Dendritic cell treated with granulocyte-macrophage colony-stimulating factor and Interleukin-4, amounts not matched to agents 40 ng/mL and 50 ng/mL, for 4 days (primary cell): ENCODE results near the gene GRAP.
"Not testable (repeated sequence)": the region's sequence is repeated elsewhere in the genome, so short reads cannot be mapped to it uniquely, and the experiment has no call there.

ENCODE experiments used
- H3K27ac Mint-ChIP-seq: one replicate; pipeline ENCODE4 v1.8.0; 2022; ENCODE audit warnings: mild to moderate bottlenecking, mixed read lengths
- H3K27me3 Mint-ChIP-seq: one replicate; pipeline ENCODE4 v1.8.0; 2022; ENCODE audit warnings: mild to moderate bottlenecking, mixed read lengths
- H3K36me3 Mint-ChIP-seq: one replicate; pipeline ENCODE4 v1.8.0; 2022; ENCODE audit warnings: low read depth, mixed read lengths
- H3K4me1 Mint-ChIP-seq: one replicate; pipeline ENCODE4 v1.8.0; 2022; ENCODE audit warnings: low read depth, mixed read lengths
- H3K4me3 Mint-ChIP-seq: one replicate; pipeline ENCODE4 v1.8.0; 2022; ENCODE audit warnings: mild to moderate bottlenecking, moderate library complexity, mixed read lengths
- H3K9me3 Mint-ChIP-seq: one replicate; pipeline ENCODE4 v1.8.0; 2022; ENCODE audit warnings: mixed read lengths
- intact Hi-C: fragments of 100-400 bp; cut with micrococcal nuclease; formaldehyde crosslinking; loops from one replicate; pipeline ENCODE4 v1.15.0; 2022

Gene GRAP

DNA sequence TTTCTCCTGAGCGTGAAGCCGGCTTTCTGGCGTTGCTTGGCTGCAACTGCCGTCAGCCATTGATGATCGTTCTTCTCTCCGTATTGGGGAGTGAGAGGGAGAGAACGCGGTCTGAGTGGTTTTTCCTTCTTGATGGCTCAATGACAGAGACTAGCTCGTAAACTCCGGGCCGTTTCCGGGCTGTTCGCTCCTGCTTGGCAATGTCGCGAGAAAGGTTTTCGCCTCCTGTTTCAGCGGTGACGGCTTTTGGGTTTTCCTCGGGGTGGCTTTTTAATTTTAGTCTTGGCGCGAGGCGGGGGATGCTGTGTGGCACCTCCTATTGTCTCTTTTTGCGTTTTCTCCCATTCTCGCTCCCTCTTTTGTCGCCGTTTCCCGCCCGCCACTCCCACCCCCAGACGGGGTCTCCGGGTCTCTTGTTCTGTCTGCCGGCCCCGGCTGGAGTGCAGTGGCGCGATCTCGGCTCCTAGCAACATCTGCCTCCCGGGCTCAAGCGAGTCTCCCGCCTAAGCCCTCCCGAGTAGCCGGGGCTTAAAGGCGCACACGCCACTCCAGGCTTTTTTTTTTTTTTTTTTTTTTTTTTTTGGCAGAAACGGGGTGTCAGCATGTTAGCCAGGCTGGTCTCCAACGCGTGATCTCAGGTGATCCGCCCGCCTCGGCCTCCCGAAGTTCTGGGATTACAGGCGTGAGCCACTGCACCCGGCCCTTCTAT, 15.4 kb upstream of the GRAP start:
- H3K27me3 Mint-ChIP-seq, intact Hi-C loops, H3K27ac Mint-ChIP-seq, H3K9me3 Mint-ChIP-seq, H3K4me1 Mint-ChIP-seq, H3K4me3 Mint-ChIP-seq, H3K36me3 Mint-ChIP-seq: not testable (repeated sequence)

DNA sequence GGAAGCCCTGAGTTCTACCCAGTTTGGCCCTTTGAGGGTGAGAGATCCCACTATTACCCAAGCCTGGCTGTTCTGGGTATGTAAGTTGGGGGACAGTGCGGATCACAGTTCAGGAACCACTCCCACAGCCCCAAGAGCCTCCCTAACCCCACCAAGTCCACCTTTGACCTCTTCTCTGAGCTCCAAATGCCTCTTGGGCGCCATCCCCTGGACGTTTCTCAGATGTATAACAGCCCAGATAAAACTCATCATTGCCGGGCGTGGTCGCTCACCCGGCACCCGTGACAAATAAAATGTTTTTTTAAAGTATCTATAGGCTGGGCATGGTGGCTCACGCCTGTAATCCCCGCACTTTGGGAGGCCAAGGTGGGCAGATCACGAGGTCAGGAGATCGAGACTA, 8.7 kb upstream of the GRAP start:
- H3K9me3 Mint-ChIP-seq, H3K27ac Mint-ChIP-seq, intact Hi-C loops, H3K4me3 Mint-ChIP-seq, H3K36me3 Mint-ChIP-seq, H3K27me3 Mint-ChIP-seq, H3K4me1 Mint-ChIP-seq: not testable (repeated sequence)

DNA sequence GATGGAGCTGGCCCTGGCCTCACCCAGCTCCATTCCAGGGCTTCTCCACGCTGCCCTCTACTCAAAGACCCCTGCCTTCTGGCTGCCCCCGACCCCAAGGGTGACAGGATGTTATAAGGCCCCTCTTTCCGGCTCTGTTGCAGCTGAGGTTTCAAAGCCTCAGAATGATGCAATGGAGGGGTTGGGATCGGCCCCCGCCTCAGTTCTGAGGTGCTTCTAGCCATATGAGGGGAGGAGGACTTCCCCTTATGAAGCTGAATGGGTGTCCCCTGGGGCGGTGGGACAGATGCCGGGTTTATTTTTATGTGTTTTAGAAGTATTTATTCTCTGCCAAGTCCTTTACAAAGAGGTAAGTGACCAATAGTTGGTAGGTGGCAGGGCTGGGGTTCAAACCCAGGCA, 2.1 kb upstream of the GRAP start:
- H3K9me3 Mint-ChIP-seq, H3K36me3 Mint-ChIP-seq, H3K4me1 Mint-ChIP-seq, H3K4me3 Mint-ChIP-seq, H3K27me3 Mint-ChIP-seq, H3K27ac Mint-ChIP-seq, intact Hi-C loops: not testable (repeated sequence)

DNA sequence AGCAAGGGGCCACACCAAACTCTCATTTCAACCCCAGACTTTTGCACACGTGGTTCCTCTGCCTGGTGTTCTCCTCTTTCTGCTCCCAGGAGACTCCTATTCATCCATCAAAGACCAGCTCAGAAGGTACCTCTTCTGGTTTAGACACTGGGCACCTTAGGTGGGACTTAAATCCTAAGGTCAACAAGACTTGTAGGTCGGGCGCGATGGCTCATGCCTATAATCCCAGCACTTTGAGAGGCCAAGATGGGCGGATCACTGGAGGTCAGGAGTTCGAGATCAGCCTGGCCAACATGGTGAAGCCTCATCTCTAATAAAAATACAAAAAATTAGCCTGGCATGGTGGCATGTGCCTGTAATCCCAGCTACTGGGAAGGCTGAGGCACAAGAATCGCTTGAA, 753 bp upstream of the GRAP start:
- H3K27me3 Mint-ChIP-seq, H3K27ac Mint-ChIP-seq, H3K4me3 Mint-ChIP-seq, H3K9me3 Mint-ChIP-seq, H3K4me1 Mint-ChIP-seq, intact Hi-C loops, H3K36me3 Mint-ChIP-seq: not testable (repeated sequence)

- intact Hi-C loops, H3K27me3 Mint-ChIP-seq, H3K4me3 Mint-ChIP-seq, H3K9me3 Mint-ChIP-seq, H3K36me3 Mint-ChIP-seq, H3K27ac Mint-ChIP-seq, H3K4me1 Mint-ChIP-seq: not testable (repeated sequence)
Observed at GRCh38 chr17:19044643-19045042, 2.1 kb downstream of the GRAP start.

GRCh38 chr17:19043032-19043431, 3.7 kb downstream of the GRAP start:
- H3K36me3 Mint-ChIP-seq, H3K27ac Mint-ChIP-seq, intact Hi-C loops, H3K4me3 Mint-ChIP-seq, H3K9me3 Mint-ChIP-seq, H3K27me3 Mint-ChIP-seq, H3K4me1 Mint-ChIP-seq: not testable (repeated sequence)

DNA sequence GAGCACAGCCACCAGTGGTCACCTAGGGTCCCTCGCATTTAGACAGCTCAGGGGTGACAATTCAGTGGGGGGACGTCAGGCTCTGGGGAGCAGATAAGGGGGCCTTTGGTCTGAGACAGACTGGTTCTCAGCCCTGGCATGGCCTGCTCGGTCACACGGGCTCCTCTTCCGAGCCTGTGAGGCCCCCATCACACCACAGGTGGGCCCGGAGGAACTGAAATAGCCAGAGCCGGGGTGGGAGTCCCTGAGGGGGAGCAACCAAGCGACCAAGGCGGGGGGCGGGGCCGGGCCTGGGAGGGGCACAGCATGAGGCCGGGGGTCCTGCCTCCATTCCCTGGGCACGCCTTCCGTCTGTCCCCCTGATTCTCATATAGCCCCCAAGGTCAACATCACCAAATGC, 4.4 kb downstream of the GRAP start:
- H3K27ac Mint-ChIP-seq, H3K4me1 Mint-ChIP-seq, H3K4me3 Mint-ChIP-seq, intact Hi-C loops, H3K9me3 Mint-ChIP-seq, H3K27me3 Mint-ChIP-seq, H3K36me3 Mint-ChIP-seq: not testable (repeated sequence)

- intact Hi-C loops, H3K36me3 Mint-ChIP-seq, H3K9me3 Mint-ChIP-seq, H3K4me3 Mint-ChIP-seq, H3K27ac Mint-ChIP-seq, H3K27me3 Mint-ChIP-seq, H3K4me1 Mint-ChIP-seq: not testable (repeated sequence)
Observed at GRCh38 chr17:19041871-19042270, 4.9 kb downstream of the GRAP start.

DNA sequence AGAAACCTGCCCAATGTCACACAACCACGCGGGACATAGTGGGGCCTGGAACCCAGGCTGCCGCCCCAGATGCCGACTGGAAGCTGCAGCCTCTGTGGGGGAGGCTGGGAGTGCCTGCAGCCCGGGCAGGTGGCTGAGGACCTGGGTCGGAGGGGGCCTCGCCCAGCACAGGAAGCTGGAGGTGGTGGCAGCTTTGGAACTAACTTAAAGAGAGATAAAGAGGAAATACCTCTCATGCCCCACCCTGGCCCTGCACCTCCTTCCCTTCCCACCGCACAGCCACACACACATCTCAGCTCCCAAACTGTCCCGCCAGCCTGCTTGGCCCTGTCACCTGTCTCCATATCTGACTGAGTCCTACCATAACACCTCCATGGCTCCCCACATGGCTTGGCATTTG, 6.4 kb downstream of the GRAP start:
- intact Hi-C loops, H3K9me3 Mint-ChIP-seq, H3K27me3 Mint-ChIP-seq, H3K27ac Mint-ChIP-seq, H3K36me3 Mint-ChIP-seq, H3K4me3 Mint-ChIP-seq, H3K4me1 Mint-ChIP-seq: not testable (repeated sequence)

DNA sequence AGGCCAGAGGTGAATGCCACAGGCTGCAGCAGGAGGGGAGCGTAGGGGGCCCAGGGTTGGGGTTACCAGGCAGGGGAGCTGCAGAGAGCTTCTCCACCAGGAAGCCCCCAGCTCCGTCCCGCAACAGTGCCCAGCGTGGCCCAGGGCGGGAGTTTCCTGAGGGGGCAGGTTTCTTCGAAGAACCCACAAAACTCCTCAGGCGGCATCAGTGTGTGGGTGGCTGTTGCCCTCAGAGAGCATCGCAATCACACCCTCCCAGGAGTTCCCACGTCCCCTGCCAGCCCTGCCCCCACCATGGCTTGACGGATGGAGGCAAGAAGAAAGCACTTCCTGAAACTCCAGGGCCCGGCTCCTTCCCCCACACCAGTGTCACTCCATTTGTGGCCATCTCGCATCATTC, 8.0 kb downstream of the GRAP start:
- intact Hi-C loops, H3K4me3 Mint-ChIP-seq, H3K27me3 Mint-ChIP-seq, H3K27ac Mint-ChIP-seq, H3K4me1 Mint-ChIP-seq, H3K36me3 Mint-ChIP-seq, H3K9me3 Mint-ChIP-seq: not testable (repeated sequence)

GRCh38 chr17:19038007-19038406, 8.8 kb downstream of the GRAP start:
- intact Hi-C loops, H3K4me1 Mint-ChIP-seq, H3K27me3 Mint-ChIP-seq, H3K36me3 Mint-ChIP-seq, H3K27ac Mint-ChIP-seq, H3K9me3 Mint-ChIP-seq, H3K4me3 Mint-ChIP-seq: not testable (repeated sequence)

GRCh38 chr17:19037547-19037946, 9.2 kb downstream of the GRAP start:
- H3K27me3 Mint-ChIP-seq: not testable (repeated sequence)

DNA sequence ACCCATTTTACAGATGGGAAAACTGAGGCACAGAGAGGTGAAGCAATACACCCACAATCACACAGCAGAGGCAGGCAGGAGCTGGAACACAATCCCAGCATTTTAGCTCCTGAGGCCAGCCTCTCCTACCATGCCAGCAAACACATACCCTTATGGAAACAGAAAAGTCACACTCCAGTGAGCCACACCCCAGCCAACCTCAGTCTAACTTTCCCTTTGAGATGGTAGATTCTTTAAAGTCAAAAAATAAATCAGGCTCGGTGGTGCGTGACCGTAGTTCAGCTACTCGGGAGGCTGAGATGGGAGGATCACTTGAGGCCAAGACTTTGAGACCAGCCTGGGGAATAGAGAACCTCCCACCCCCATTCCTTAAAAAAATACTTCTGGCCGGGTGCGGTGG, 10.6 kb downstream of the GRAP start:
- H3K27ac Mint-ChIP-seq, H3K4me1 Mint-ChIP-seq, H3K36me3 Mint-ChIP-seq, intact Hi-C loops, H3K4me3 Mint-ChIP-seq, H3K9me3 Mint-ChIP-seq, H3K27me3 Mint-ChIP-seq: not testable (repeated sequence)

More at GRCh38 chr17:19037547-19037946, 9.2 kb downstream of the GRAP start:
- H3K4me3 Mint-ChIP-seq, intact Hi-C loops, H3K9me3 Mint-ChIP-seq, H3K36me3 Mint-ChIP-seq, H3K27ac Mint-ChIP-seq, H3K4me1 Mint-ChIP-seq: not testable (repeated sequence)

GRCh38 chr17:19032377-19032988, 14.3 kb downstream of the GRAP start:
- H3K27me3 Mint-ChIP-seq, H3K27ac Mint-ChIP-seq, H3K4me1 Mint-ChIP-seq, intact Hi-C loops, H3K9me3 Mint-ChIP-seq, H3K4me3 Mint-ChIP-seq, H3K36me3 Mint-ChIP-seq: not testable (repeated sequence)

DNA sequence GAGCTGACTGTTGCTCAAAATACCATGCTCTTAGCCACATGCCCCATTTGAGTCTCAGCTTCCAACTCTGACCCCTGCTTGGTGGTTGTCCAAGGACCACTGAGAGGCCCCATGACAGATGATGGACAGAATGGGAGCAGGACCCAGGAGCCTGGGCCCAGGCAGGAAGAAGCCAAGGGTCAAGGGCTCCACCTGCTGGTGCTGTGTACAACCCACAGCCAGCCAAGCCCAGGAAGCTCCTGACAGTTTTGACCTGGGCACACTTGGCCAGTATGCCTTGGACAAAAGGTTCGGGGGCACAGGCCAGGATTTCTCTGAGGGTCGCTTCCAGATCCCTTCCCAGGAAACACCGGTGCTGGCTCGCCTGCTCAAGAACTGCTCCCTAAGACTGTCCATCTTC, 15.0 kb downstream of the GRAP start:
- H3K4me1 Mint-ChIP-seq, H3K4me3 Mint-ChIP-seq, H3K27me3 Mint-ChIP-seq, H3K36me3 Mint-ChIP-seq, H3K27ac Mint-ChIP-seq, H3K9me3 Mint-ChIP-seq, intact Hi-C loops: not testable (repeated sequence)
